Aorta (tissue), 5 donors: ENCODE results near the gene ABHD6. TPM values are rescaled to one million over a fixed set of nuclear protein-coding genes. Genes with fewer than 3 reads are reported as not detected.
"Not testable (repeated sequence)": the region's sequence is repeated elsewhere in the genome, so short reads cannot be mapped to it uniquely, and the experiment has no call there.

Source experiments
- ATAC-seq: fragments of 200-7000 bp; cut with Tn5 transposase; one replicate; pipeline ENCODE4 v1.9.1; 2022; ENCODE audit warnings: moderate library complexity; ENCODE audit not compliant: low FRiP score
- DNase-seq, 2 donors: peaks; one replicate each; pipeline ENCODE4 v3.0.0-alpha.2; 2020
- H3K27ac ChIP-seq, 2 donors: one replicate each; pipeline ENCODE4 v1.5.1; 2013; ENCODE audit warnings: low read length in 2 of 2, mild to moderate bottlenecking in 2 of 2, moderate library complexity in 2 of 2, control low read depth in 1 of 2, inconsistent platforms in 1 of 2, low read depth in 1 of 2
- H3K27me3 ChIP-seq, 2 donors: one replicate each; pipeline ENCODE4 v1.6.1; 2013; ENCODE audit warnings: control low read depth in 1 of 2, low read length in 1 of 2, mild to moderate bottlenecking in 1 of 2, moderate library complexity in 1 of 2; ENCODE audit not compliant: insufficient read depth in 2 of 2, control insufficient read depth in 1 of 2
- H3K36me3 ChIP-seq, 2 donors: one replicate each; pipeline ENCODE4 v1.6.1; 2013; ENCODE audit warnings: control low read depth in 1 of 2, low read length in 1 of 2, mild to moderate bottlenecking in 1 of 2; ENCODE audit not compliant: insufficient read depth in 2 of 2, control insufficient read depth in 1 of 2
- H3K4me1 ChIP-seq, 2 donors: one replicate each; pipeline ENCODE4 v1.6.1; 2013; ENCODE audit warnings: low read length in 2 of 2, control low read depth in 1 of 2, mild to moderate bottlenecking in 1 of 2, moderate library complexity in 1 of 2; ENCODE audit not compliant: insufficient read depth in 2 of 2, control insufficient read depth in 1 of 2
- H3K4me3 ChIP-seq, 2 donors: one replicate each; pipeline ENCODE4 v1.5.1; 2013; ENCODE audit warnings: low read length in 2 of 2, control low read depth in 1 of 2, mild to moderate bottlenecking in 1 of 2
- H3K9me3 ChIP-seq: one replicate; pipeline ENCODE4 v1.6.1; 2013; ENCODE audit warnings: mild to moderate bottlenecking, low read length; ENCODE audit not compliant: control insufficient read depth
- WGBS, 2 donors: extraction: QIAGEN DNeasy Blood & Tissue Kit; methylation state at CpG; one replicate each; pipeline ENCODE4 v1.1.7; 2013; 5-methylcytosine and 5-hydroxymethylcytosine counted together
- intact Hi-C, 2 donors: fragments of 100-400 bp; cut with DNase I; formaldehyde crosslinking; loops; one replicate each; pipeline versions ENCODE4 v1.14.2 to v1.15.0; 2022
- polyA plus RNA-seq, 2 donors: library from polyadenylated mRNA; stranded (reverse); fragments of 200-250 nt; gene quantifications; one replicate each; pipeline ENCODE4 v1.2.3, GENCODE V29; 2013
- total RNA-seq, 2 donors: library from RNA; stranded (reverse); fragmentation: NEBNext Ultra II Directional; extraction: Animal tissue kit (Norgen Biotek cat#: 25700); gene quantifications; one replicate each; pipeline ENCODE4 v1.2.1, GENCODE V29; 2021
- donor health status: healthy with polysubstance abuse.
- donor health status: Bipolar disorder and iron deficiency.
- donor health status: DM: no; HTN: no; CAD: no.
- donor health status: DM: no; HTN: no; CAD: no.
- donor health status: DM: yes; HTN: yes; CAD: no.

The ABHD6 gene
- total and polyA plus RNA-seq, 4 donors, result 5.9 to 10.4 (median 7.3) TPM

GRCh38 chr3:58216496-58217195 lies 20.9 kb upstream of the ABHD6 start:
- H3K27me3 ChIP-seq, result no peaks in the 10 kb centered on the region
- DNase-seq (no peak), ATAC-seq (no peak)
- 83 to 88% methylated on average over 10 of the region's 10 CpGs for WGBS, 2 donors
- H3K27ac ChIP-seq, result no peak overlapping the region
- no peaks in the 10 kb centered on the region for H3K36me3 ChIP-seq
- intact Hi-C loops, result loop anchor here in 1 of 2 donors (2.0 to 5.0 kb wide), 2 partner anchors 39 to 208 kb away; partner anchors contain the start of gene FLNB
- no peaks in the 10 kb centered on the region for H3K9me3 ChIP-seq
- no peak overlapping the region for H3K4me3 ChIP-seq
- no peaks in the 10 kb centered on the region for H3K4me1 ChIP-seq

- no peak overlapping the region for H3K27ac ChIP-seq
Observed at GRCh38 chr3:58217209-58217811, 20.3 kb upstream of the ABHD6 start.

GRCh38 chr3:58218904-58219303 lies 18.7 kb upstream of the ABHD6 start:
- Histone ChIP-seq H3K36me3 (no peaks in the 10 kb centered on the region), H3K4me3 (no peak overlapping the region), H3K27me3 (no peaks in the 10 kb centered on the region), H3K27ac (no peak overlapping the region), H3K9me3 (no peaks in the 10 kb centered on the region), H3K4me1 (no peaks in the 10 kb centered on the region)
- 96% methylated on average over 1 of the region's 1 CpG for WGBS, 2 donors
- intact Hi-C loops, result loop anchor here in 1 of 2 donors (5.0 kb wide), 1 partner anchor 42 kb away; no protein-coding TSS in a partner anchor
- DNase-seq (no peak), ATAC-seq (no peak)

More at GRCh38 chr3:58217209-58217811, 20.3 kb upstream of the ABHD6 start:
- intact Hi-C loops, result loop anchor here in 1 of 2 donors (2.0 to 5.0 kb wide), 2 partner anchors 40 to 209 kb away; partner anchors contain the start of gene FLNB
- Histone ChIP-seq H3K4me1 (no peaks in the 10 kb centered on the region), H3K9me3 (no peaks in the 10 kb centered on the region), H3K4me3 (no peak overlapping the region), H3K36me3 (no peaks in the 10 kb centered on the region), H3K27me3 (no peaks in the 10 kb centered on the region)
- peak; percentile 86 to 90 for DNase-seq
- ATAC-seq, result peak; percentile 81
- WGBS, 2 donors, result 25 to 28% methylated on average over 15 of the region's 15 CpGs

- Histone ChIP-seq H3K27ac (no peak overlapping the region), H3K4me3 (no peak overlapping the region), H3K27me3 (no peaks in the 10 kb centered on the region), H3K4me1 (no peaks in the 10 kb centered on the region), H3K36me3 (no peaks in the 10 kb centered on the region), H3K9me3 (no peaks in the 10 kb centered on the region)
- ATAC-seq (no peak), DNase-seq (no peak)
- 82 to 84% methylated on average over 8 of the region's 8 CpGs for whole genome bisulfite sequencing, 2 donors
- intact Hi-C loops, result no loop called here
Observed at GRCh38 chr3:58222161-58222724, 15.3 kb upstream of the ABHD6 start.

GRCh38 chr3:58223855-58224254 lies 13.7 kb upstream of the ABHD6 start:
- H3K36me3 ChIP-seq, result no peaks in the 10 kb centered on the region
- no peaks in the 10 kb centered on the region for H3K9me3 ChIP-seq
- H3K27me3 ChIP-seq, result no peaks in the 10 kb centered on the region
- intact Hi-C loops, result no loop called here
- no peak for ATAC-seq
- DNase-seq, result no peak
- H3K4me1 ChIP-seq, result no peaks in the 10 kb centered on the region
- WGBS, 2 donors, result 93 to 94% methylated on average over 4 of the region's 4 CpGs
- no peak overlapping the region for H3K27ac ChIP-seq
- H3K4me3 ChIP-seq, result no peak overlapping the region

GRCh38 chr3:58227933-58228332 lies 9.7 kb upstream of the ABHD6 start:
- H3K4me1 ChIP-seq, H3K27ac ChIP-seq, H3K9me3 ChIP-seq, intact Hi-C loops, DNase-seq, ATAC-seq, H3K36me3 ChIP-seq, H3K4me3 ChIP-seq, H3K27me3 ChIP-seq: not testable (repeated sequence)
- 96% methylated on average over 3 of the region's 3 CpGs for WGBS, 2 donors

GRCh38 chr3:58230876-58231552 lies 6.6 kb upstream of the ABHD6 start:
- H3K27me3 ChIP-seq, result no peaks in the 10 kb centered on the region
- intact Hi-C loops, result no loop called here
- no peaks in the 10 kb centered on the region for H3K36me3 ChIP-seq
- no peaks in the 10 kb centered on the region for H3K9me3 ChIP-seq
- no peak overlapping the region for H3K27ac ChIP-seq
- no peaks in the 10 kb centered on the region for H3K4me1 ChIP-seq
- no peak for ATAC-seq
- WGBS, 2 donors, result 16 to 41% methylated on average over 1 of the region's 1 CpG
- DNase-seq, result no peak
- H3K4me3 ChIP-seq, result no peak overlapping the region

GRCh38 chr3:58231666-58232065 lies 5.9 kb upstream of the ABHD6 start:
- no peak overlapping the region for H3K27ac ChIP-seq
- no peaks in the 10 kb centered on the region for H3K9me3 ChIP-seq
- intact Hi-C loops, result no loop called here
- no peaks in the 10 kb centered on the region for H3K4me1 ChIP-seq
- 12 to 19% methylated on average over 2 of the region's 2 CpGs for WGBS, 2 donors
- H3K4me3 ChIP-seq, result no peak overlapping the region
- no peaks in the 10 kb centered on the region for H3K27me3 ChIP-seq
- ATAC-seq, result no peak
- no peaks in the 10 kb centered on the region for H3K36me3 ChIP-seq
- DNase-seq, result no peak
